VCaP (cell line): ENCODE measurements around the gene PLCL1.
"Not testable (repeated sequence)": the region's sequence is repeated elsewhere in the genome, so short reads cannot be mapped to it uniquely, and the experiment has no call there.

Experiments
- H3K27ac ChIP-seq: fragments of 450-650 bp; 2 replicates; pipeline ENCODE4 v1.5.1; 2017
- CTCF ChIP-seq: fragments of 450-650 bp; conservative IDR thresholded peaks from 2 replicates; pipeline ENCODE4 v1.5.1; 2017; ENCODE audit warnings: mild to moderate bottlenecking, moderate library complexity

The PLCL1 gene

GRCh38 chr2:197813093-197813787 lies 8.8 kb downstream of the PLCL1 start:
- H3K27ac ChIP-seq, result no peak overlapping the region
- peak; percentile 66 for TF ChIP-seq CTCF

GRCh38 chr2:197814526-197814925 lies 10.1 kb downstream of the PLCL1 start:
- no peak overlapping the region for H3K27ac ChIP-seq
- no peak for TF ChIP-seq CTCF

GRCh38 chr2:197821550-197822289 lies 17.3 kb downstream of the PLCL1 start:
- TF ChIP-seq CTCF, result no peak
- no peak overlapping the region for H3K27ac ChIP-seq

- H3K27ac ChIP-seq, result no peak overlapping the region
- no peak for TF ChIP-seq CTCF
Observed at GRCh38 chr2:197822333-197822732, 17.9 kb downstream of the PLCL1 start.

GRCh38 chr2:197827618-197828017 lies 23.2 kb downstream of the PLCL1 start:
- TF ChIP-seq CTCF, result no peak
- no peak overlapping the region for H3K27ac ChIP-seq

- TF ChIP-seq CTCF, result no peak
- no peak overlapping the region for H3K27ac ChIP-seq
Observed at GRCh38 chr2:197828464-197829135, 24.2 kb downstream of the PLCL1 start.

GRCh38 chr2:197834771-197835170 lies 30.4 kb downstream of the PLCL1 start:
- not testable (repeated sequence) for H3K27ac ChIP-seq
